NB4 (cell line): ENCODE data around the gene FANCE.

ENCODE experiments used
- DNase-seq: peaks from one replicate; pipeline ENCODE4 v3.0.0; 2010; ENCODE audit warnings: low read depth
- H3K4me3 ChIP-seq: one replicate; pipeline ENCODE4 v1.5.1; 2011; ENCODE audit warnings: mild to moderate bottlenecking, low read depth, low read length, moderate library complexity
- CTCF ChIP-seq: IDR thresholded peaks from one replicate; pipeline ENCODE4 v1.5.1; 2012; ENCODE audit warnings: low read depth, low read length
- MAX ChIP-seq: IDR thresholded peaks from 2 replicates; pipeline ENCODE4 v1.6.1; 2011; ENCODE audit warnings: low read depth, low read length
- MYC ChIP-seq: IDR thresholded peaks from 2 replicates; pipeline ENCODE4 v1.6.1; 2011; ENCODE audit warnings: low read depth, low read length
- POLR2A ChIP-seq: IDR thresholded peaks from 2 replicates; pipeline ENCODE4 v1.6.1; 2011; ENCODE audit warnings: mild to moderate bottlenecking; ENCODE audit not compliant: insufficient read length; ENCODE audit errors: extremely low read depth

Gene FANCE

GRCh38 chr6:35443341-35444030, 8.7 kb upstream of the FANCE start:
- TF ChIP-seq POLR2A (no peak), MAX (no peak), MYC (no peak), CTCF (no peak)
- no peak overlapping the region for H3K4me3 ChIP-seq
- no peak for DNase-seq

GRCh38 chr6:35445691-35446090, 6.4 kb upstream of the FANCE start:
- peak; percentile 54 for DNase-seq
- TF ChIP-seq MYC (no peak), POLR2A (no peak), CTCF (no peak), MAX (no peak)
- H3K4me3 ChIP-seq: no peak overlapping the region

GRCh38 chr6:35448191-35448590, 3.9 kb upstream of the FANCE start:
- no peak for DNase-seq
- H3K4me3 ChIP-seq: no peak overlapping the region
- TF ChIP-seq MAX (no peak), POLR2A (no peak), CTCF (no peak), MYC (no peak)

GRCh38 chr6:35449287-35449881, 2.8 kb upstream of the FANCE start:
- DNase-seq: peak; percentile 78
- peak; percentile 51 for TF ChIP-seq CTCF
- no peak for TF ChIP-seq MAX
- H3K4me3 ChIP-seq: no peak overlapping the region

GRCh38 chr6:35451354-35452182, 570 bp upstream of the FANCE start:
- peak overlapping the region; percentile 53 for H3K4me3 ChIP-seq
- TF ChIP-seq POLR2A (no peak), CTCF (no peak), MYC (no peak), MAX (no peak)
- DNase-seq: no peak
